K562 (cell line): ENCODE measurements around the gene PEDS1. TPM values are rescaled to one million over a fixed set of nuclear protein-coding genes. Genes with fewer than 3 reads are reported as not detected.

ENCODE experiments used
- ATF3 ChIP-seq, 2 experiments: fragments of 450-650 bp in 1 of 2; sonication (generic) in 1 of 2; formaldehyde crosslinking in 1 of 2; IDR thresholded peaks in 1 of 2; conservative IDR thresholded peaks in 1 of 2; 2 replicates each; pipeline versions ENCODE4 v1.6.1 to v1.8.1; 2016 to 2023; ENCODE audit warnings: mild to moderate bottlenecking in 2 of 2, moderate library complexity in 2 of 2, inconsistent platforms in 1 of 2, missing genetic modification reagents in 1 of 2
- ATF7 ChIP-seq: fragments of 450-650 bp; IDR thresholded peaks from 2 replicates; pipeline ENCODE4 v1.7.1; 2014; ENCODE audit warnings: mild to moderate bottlenecking, moderate library complexity
- CBFA2T2 ChIP-seq: fragments of 450-650 bp; conservative IDR thresholded peaks from 2 replicates; pipeline ENCODE4 v1.6.1; 2017; ENCODE audit warnings: mild to moderate bottlenecking
- CBX1 ChIP-seq: sonication (generic); IDR thresholded peaks from 2 replicates; pipeline ENCODE4 v1.6.1; 2016; ENCODE audit warnings: antibody characterized with exemption, low read depth, mild to moderate bottlenecking
- DDX20 ChIP-seq: fragments of 450-650 bp; IDR thresholded peaks from 2 replicates; pipeline ENCODE4 v1.6.1; 2016; ENCODE audit warnings: missing genetic modification characterization, low read depth, mild to moderate bottlenecking, missing compliant biosample characterization, moderate library complexity
- GABPA ChIP-seq: fragments of 200-800 bp; sonication (Bioruptor generic); conservative IDR thresholded peaks from 2 replicates; pipeline ENCODE4 v1.6.1; 2016; ENCODE audit warnings: low read depth, missing genetic modification characterization, missing compliant biosample characterization
- GTF2F1 ChIP-seq: IDR thresholded peaks from 2 replicates; pipeline ENCODE4 v1.6.1; 2011; ENCODE audit warnings: low read depth, low read length, improper control_type of control experiment
- HNRNPK ChIP-seq: fragments of 200-400 bp; formaldehyde crosslinking; IDR thresholded peaks from one replicate; pipeline ENCODE4 v1.6.1; 2018; ENCODE audit warnings: mild to moderate bottlenecking, low read depth, low read length; ENCODE audit not compliant: poor library complexity, severe bottlenecking
- KLF16 ChIP-seq: IDR thresholded peaks from 2 replicates; pipeline ENCODE4 v1.6.1; 2016; ENCODE audit warnings: antibody characterized with exemption
- MYNN ChIP-seq, 2 experiments: sonication (generic); formaldehyde crosslinking in 1 of 2; IDR thresholded peaks; 2 replicates each; pipeline versions ENCODE4 v1.5.0 to v1.6.1; 2016 to 2020; ENCODE audit warnings: antibody characterized with exemption in 1 of 2, missing genetic modification reagents in 1 of 2
- NFIX ChIP-seq: fragments of 250-450 bp; sonication (Bioruptor Pico); IDR thresholded peaks from 2 replicates; pipeline ENCODE4 v1.4.0; 2020; ENCODE audit warnings: low read depth, mild to moderate bottlenecking, moderate library complexity
- RBBP5 ChIP-seq: fragments of 200-600 bp; sonication (generic); IDR thresholded peaks from 2 replicates; pipeline ENCODE4 v1.6.1; 2012; ENCODE audit warnings: borderline replicate concordance, mild to moderate bottlenecking, low read length, control low read depth, inconsistent platforms; ENCODE audit not compliant: insufficient read depth, poor library complexity, severe bottlenecking
- SRF ChIP-seq, 2 experiments: fragments of 250-450, 450-650 bp in 1 of 2; sonication (Bioruptor Pico) in 1 of 2; sonication (generic) in 1 of 2; formaldehyde crosslinking; IDR thresholded peaks; 2 replicates each; pipeline versions ENCODE4 v1.5.0 to v1.5.1; 2020 to 2022; ENCODE audit warnings: mild to moderate bottlenecking in 1 of 2, missing genetic modification reagents in 1 of 2
- XRCC5 ChIP-seq: fragments of 200-400 bp; formaldehyde crosslinking; IDR thresholded peaks from 2 replicates; pipeline ENCODE4 v1.6.1; 2017; ENCODE audit warnings: low read depth, mild to moderate bottlenecking, low read length
- ZBED1 ChIP-seq: IDR thresholded peaks from 2 replicates; pipeline ENCODE4 v1.6.1; 2014
- ZFP36 ChIP-seq: fragments of 150-350 bp; IDR thresholded peaks from 2 replicates; pipeline ENCODE4 v1.6.1; 2018; ENCODE audit warnings: low read length, low read depth; ENCODE audit not compliant: partially characterized antibody
- ZNF699 ChIP-seq: fragments of 250-450 bp; sonication (Bioruptor Pico); IDR thresholded peaks from 2 replicates; pipeline ENCODE4 v1.8.0; 2021; ENCODE audit warnings: mild to moderate bottlenecking, moderate library complexity; ENCODE audit not compliant: insufficient replicate concordance
- polyA plus RNA-seq, 8 experiments: library from polyadenylated mRNA; depleted of rRNA in 4 of 8; stranded (reverse) in 5 of 8; unstranded in 3 of 8; fragments of >200 nt; fragmentation: Nextera tagmentation in 2 of 8; fragmentation: Illumina TruSeq in 1 of 8; extraction: Ambion mirVana in 2 of 8; extraction: Trizol in 1 of 8; gene quantifications; 2 replicates each; pipeline versions ENCODE4 v1.2.1 to v1.2.3, GENCODE V29; 2011 to 2014; ENCODE audit warnings: inconsistent platforms in 1 of 8, missing spikeins in 1 of 8
- total RNA-seq, 7 experiments: library from RNA; depleted of rRNA in 6 of 7; stranded (reverse); fragments of >200 nt in 6 of 7; fragmentation: Illumina TruSeq in 2 of 7; extraction: Trizol in 2 of 7; gene quantifications; 2 replicates each; pipeline versions ENCODE4 v1.2.1 to v1.2.3, GENCODE V29; 2011 to 2021; ENCODE audit warnings: low replicate concordance in 1 of 7
- TF ChIP-seq, protein P1 (sequence below): fragments of 250-450 bp; sonication (Bioruptor Pico); IDR thresholded peaks from 2 replicates; pipeline ENCODE4 v1.5.0; 2021; ENCODE audit warnings: mild to moderate bottlenecking, borderline replicate concordance
- TF ChIP-seq, protein P2 (sequence below): fragments of 200-800 bp; sonication (Bioruptor generic); IDR thresholded peaks from 2 replicates; pipeline ENCODE4 v1.6.1; 2017; ENCODE audit warnings: missing genetic modification characterization, missing compliant biosample characterization
- TF ChIP-seq, protein P3 (sequence below): fragments of 250-450 bp; sonication (Bioruptor Pico); IDR thresholded peaks from 2 replicates; pipeline ENCODE4 v1.5.1; 2021; ENCODE audit warnings: mild to moderate bottlenecking

PEDS1 gene
- total and polyA plus RNA-seq, 9 of the 15 experiments (the other 6 are each of a cell fraction or from before 2014, with no cell fraction given), result 2.9 to 38.5 (median 24.2) TPM

DNA sequence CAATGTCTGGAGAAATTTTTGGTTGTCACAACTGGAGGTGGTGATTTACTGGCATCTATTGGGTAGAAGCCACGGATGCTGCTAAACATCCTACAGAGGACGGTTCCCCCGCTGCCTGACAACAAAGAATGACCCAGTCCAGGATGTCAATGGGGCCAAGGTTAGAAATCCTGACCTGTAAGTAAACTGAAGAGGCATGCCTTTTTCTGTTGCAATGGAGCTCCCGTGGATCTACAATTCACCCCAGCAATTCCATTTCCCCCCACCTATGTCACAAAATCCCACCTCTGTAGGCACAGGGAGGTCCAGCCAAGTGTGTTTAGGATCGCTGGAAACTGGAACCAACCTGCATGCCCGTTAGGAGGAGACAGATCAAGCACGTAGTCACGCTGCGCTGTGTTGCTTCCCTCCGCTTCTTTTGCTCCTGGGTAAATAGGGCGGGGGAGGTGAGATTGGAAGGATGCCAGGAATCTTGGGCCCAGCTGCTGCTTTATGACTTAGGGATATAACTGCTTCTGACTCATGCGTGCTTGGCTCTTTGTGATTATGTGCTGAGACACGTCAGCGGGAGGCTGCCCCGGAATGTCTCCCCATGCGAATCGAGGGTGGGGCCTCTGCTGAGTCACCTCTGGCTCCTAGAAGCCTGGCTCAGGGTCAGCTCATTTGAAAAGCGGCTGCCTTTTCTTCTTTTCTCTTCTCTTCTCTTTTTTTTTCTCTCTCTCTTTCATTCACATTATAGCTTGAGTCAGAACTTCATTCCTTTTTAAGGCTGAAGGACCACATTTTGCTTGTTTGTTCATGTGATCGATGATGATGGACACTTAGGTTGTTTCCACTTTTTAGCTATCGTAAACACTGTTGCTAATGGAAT lies 12.4 kb upstream of the PEDS1 start (continued):
- peak; percentile 86 for TF ChIP-seq KLF16
- TF ChIP-seq GABPA (tag), result no peak
- TF ChIP-seq ZFP36, result peak; percentile 81
- TF ChIP-seq MYNN (IDR thresholded peaks at IDR 0.05), result peak; percentile 84; the same call in 1 of the 2 replicates
- TF ChIP-seq MYNN (CRISPR knock-in tag; IDR thresholded peaks at IDR 0.05), result no peak
- TF ChIP-seq NFIX (CRISPR knock-in tag), result peak; percentile 63
- TF ChIP-seq, protein P1, sequence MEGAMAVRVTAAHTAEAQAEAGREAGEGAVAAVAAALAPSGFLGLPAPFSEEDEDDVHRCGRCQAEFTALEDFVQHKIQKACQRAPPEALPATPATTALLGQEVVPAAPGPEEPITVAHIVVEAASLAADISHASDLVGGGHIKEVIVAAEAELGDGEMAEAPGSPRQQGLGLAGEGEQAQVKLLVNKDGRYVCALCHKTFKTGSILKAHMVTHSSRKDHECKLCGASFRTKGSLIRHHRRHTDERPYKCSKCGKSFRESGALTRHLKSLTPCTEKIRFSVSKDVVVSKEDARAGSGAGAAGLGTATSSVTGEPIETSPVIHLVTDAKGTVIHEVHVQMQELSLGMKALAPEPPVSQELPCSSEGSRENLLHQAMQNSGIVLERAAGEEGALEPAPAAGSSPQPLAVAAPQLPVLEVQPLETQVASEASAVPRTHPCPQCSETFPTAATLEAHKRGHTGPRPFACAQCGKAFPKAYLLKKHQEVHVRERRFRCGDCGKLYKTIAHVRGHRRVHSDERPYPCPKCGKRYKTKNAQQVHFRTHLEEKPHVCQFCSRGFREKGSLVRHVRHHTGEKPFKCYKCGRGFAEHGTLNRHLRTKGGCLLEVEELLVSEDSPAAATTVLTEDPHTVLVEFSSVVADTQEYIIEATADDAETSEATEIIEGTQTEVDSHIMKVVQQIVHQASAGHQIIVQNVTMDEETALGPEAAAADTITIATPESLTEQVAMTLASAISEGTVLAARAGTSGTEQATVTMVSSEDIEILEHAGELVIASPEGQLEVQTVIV (CRISPR knock-in tag), result no peak
- no peak for TF ChIP-seq HNRNPK
- TF ChIP-seq DDX20, result no peak
- TF ChIP-seq, protein P2, sequence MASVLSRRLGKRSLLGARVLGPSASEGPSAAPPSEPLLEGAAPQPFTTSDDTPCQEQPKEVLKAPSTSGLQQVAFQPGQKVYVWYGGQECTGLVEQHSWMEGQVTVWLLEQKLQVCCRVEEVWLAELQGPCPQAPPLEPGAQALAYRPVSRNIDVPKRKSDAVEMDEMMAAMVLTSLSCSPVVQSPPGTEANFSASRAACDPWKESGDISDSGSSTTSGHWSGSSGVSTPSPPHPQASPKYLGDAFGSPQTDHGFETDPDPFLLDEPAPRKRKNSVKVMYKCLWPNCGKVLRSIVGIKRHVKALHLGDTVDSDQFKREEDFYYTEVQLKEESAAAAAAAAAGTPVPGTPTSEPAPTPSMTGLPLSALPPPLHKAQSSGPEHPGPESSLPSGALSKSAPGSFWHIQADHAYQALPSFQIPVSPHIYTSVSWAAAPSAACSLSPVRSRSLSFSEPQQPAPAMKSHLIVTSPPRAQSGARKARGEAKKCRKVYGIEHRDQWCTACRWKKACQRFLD (CRISPR knock-in tag), result peak; percentile 83; the same call in 1 of the 2 replicates
- TF ChIP-seq XRCC5, result peak; percentile 88; the same call in 1 of the 2 replicates
- no peak for TF ChIP-seq CBX1
- 0 out of 4 replicates have a peak, but pooled peaks of 1 of the 2 experiments have one; percentile 19 for TF ChIP-seq SRF (CRISPR knock-in tag; IDR thresholded peaks at IDR 0.05)
- TF ChIP-seq CBFA2T2, result peak; percentile 91
- peak; percentile 35; the same call in 1 of the 2 replicates for TF ChIP-seq ZBED1
- TF ChIP-seq ATF3 (IDR thresholded peaks at IDR 0.05), result peak; percentile 99
- TF ChIP-seq ATF3 (CRISPR knock-in tag; conservative IDR thresholded peaks at IDR 0.05), result peak; percentile 99
- peak; percentile 82 for TF ChIP-seq RBBP5
- TF ChIP-seq ZNF699 (CRISPR knock-in tag), result no peak
- 0 out of 2 replicates have a peak, but pooled peaks have one; percentile 29 for TF ChIP-seq GTF2F1
- peak; percentile 95 for TF ChIP-seq ATF7
- TF ChIP-seq, protein P3, sequence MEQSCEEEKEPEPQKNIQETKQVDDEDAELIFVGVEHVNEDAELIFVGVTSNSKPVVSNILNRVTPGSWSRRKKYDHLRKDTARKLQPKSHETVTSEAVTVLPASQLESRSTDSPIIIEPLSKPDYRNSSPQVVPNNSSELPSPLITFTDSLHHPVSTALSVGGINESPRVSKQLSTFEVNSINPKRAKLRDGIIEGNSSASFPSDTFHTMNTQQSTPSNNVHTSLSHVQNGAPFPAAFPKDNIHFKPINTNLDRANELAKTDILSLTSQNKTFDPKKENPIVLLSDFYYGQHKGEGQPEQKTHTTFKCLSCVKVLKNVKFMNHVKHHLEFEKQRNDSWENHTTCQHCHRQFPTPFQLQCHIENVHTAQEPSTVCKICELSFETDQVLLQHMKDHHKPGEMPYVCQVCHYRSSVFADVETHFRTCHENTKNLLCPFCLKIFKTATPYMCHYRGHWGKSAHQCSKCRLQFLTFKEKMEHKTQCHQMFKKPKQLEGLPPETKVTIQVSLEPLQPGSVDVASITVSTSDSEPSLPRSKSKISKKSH, result no peak
